Measurements from ENCODE around the gene RALB.

GRCh38 chr2:120243211-120243610, 9.4 kb upstream of the RALB start:
- TF ChIP-seq CTCF (conservative IDR thresholded peaks at IDR 0.05; ENCODE audit: low read depth in 2 of 2) (no peak), EZH2 (IDR thresholded peaks at IDR 0.05; ENCODE audit: low read depth, unreplicated experiment) (no peak)

All from GM23338 (cell line).